Stimulated activated CD8-positive, alpha-beta memory T cell treated with anti-CD3 and anti-CD28 coated beads, Interleukin-4, amount 100 ng/mL, for 1 hour (primary cell): Measurements from ENCODE around the gene MRPL40.

ENCODE experiments used
- DNase-seq, 2 donors: peaks; one replicate each; pipeline ENCODE4 v3.0.0-alpha.2; 2020; ENCODE audit warnings: low read depth in 2 of 2, low spot score in 1 of 2

The MRPL40 gene

DNA sequence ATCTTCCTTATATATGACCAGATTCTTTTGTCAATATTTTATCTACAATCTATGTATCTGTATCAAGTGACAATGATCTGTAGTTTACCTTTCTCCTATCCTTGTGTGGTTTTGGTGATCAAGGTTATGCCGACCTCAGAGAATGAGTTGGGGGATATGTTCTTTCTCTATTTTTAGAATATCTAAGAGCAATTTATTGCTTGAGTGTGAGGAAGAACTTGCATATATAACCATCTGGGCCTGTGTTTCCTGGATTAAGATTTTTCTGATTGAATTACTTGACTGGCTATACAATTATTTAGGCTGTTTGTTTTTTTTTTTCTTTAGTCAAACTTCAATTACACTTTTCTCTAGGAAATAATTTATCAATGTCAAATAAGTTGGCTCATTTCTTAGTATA lies 29.2 kb downstream of the MRPL40 start:
- DNase-seq, result no peak

DNA sequence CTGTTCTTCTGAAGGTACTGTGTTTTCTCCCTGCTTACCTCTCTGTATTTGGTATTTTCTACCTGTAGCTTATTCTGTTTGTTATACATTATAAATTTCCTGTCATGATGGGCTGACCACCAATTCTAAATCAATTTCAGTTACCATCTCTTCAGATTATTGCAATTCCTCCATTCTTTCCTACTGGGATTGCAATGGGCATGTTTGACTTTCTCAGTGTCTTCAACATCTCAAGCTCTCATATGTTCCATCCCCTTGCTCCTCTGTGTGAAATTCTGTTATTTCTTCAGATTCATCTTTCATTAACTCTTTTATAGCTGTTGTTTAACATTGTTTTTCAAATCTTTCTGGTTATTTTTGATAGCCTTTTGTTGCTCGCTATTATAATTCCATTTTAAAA lies 30.7 kb downstream of the MRPL40 start:
- no peak for DNase-seq

DNA sequence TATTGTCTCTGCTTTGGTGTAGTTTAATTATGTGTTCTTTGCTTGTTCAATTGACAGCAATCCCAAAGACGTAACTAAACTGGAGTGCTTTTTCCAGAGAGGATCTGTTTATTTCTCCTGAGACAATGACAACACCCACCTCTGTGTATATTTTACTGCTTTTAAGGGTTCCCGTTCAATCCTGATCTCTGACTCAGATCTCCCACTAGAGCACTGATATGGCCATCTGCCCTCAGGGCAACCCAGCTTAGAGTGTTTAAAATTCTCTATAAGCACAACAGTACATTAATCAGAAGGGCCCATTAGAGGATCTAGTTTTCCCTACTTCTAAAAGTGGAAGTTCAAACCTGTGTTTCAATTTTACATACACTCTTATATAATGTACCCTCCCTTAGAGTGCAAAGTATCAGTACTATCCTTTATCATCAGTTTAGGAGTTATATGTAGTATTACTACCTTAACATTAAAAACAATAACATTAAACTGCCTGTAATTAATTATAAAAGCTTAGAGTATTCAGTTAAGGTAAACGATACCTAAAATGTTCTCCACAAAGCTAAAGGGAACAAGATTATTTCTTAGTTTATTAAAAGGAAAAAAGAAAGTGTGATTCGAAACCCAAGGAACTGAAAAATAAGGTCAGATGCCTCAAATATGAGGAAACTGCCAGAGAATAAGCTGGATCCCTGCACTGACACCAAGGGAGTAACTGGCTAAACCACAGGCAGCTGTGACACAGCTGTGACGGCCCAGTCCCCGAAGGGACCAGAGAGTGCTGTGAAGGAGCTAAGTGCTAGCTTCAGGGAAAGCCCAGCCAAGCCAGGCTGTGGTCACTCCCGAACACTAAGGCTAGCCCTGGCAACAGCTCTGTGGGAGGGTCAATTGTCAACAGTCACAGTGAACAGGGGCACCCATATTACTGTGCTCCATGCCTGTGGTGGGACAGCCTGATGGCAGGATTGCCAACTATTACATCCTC lies 31.4 kb downstream of the MRPL40 start:
- DNase-seq, result no peak

DNA sequence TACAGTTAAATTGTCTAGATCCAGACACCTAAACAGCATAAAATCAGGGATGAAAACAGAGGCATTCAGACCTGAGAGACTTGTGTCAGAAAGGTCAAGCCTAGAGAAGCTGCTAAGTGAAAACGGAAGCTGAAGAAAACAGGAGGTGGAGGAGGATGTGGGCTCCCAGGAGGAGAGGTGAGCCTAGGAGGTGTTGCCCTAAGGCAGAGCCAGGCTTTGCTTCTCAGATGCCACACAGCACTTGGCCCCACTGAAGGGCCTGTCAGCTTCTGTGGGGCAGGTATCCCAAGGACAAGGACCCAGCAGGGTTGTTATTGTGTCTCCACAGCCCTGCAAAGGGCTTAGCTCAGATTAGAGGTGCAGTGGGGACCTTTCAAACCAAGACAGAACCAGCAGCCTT lies 32.2 kb downstream of the MRPL40 start:
- no peak for DNase-seq

DNA sequence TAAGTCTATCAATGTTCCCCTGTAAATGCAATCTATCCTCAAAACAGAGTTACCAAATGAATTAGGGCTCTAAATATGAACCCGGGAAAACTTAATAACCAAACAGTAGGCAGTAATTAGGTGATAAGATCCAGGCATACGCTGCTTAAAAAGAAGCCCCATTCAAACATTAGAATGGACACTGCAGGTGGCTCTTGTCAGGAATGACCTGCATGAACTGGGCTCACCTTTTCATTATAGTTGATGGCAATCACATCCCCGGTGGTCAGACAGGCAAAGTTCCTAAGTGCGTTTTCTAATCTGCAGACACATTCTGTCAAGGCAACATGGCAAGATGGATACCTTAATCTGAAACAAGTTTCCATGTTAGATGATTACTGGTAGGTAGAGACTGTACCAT lies 32.6 kb downstream of the MRPL40 start:
- DNase-seq, result no peak

DNA sequence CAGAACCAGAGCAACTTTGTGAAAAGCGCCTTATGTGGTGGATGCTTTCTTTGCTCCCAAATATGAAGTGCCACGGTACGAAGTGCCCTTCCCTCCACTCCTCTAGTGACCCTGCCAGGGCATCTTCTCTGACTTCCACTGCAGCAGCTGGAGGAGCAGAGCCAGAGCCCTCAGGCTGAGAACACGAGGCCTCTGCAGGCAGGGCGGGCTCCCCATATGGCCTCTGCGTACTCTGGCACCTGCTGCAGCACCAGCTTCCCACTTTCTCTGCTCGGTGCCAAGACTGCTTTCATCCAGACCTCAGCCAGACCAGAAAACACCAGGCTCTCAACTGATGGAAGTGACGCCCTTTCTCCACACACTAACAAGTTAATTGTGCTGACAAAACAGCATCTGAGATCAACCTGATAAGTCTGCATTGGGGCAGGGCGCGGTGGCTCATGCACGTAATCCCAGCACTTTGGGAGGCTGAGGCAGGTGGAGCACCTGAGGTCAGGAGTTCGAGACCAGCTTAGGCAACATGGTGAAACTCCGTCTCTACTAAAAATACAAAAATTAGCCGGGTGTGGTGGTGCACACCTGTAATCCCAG lies 33.9 kb downstream of the MRPL40 start:
- DNase-seq, result no peak

DNA sequence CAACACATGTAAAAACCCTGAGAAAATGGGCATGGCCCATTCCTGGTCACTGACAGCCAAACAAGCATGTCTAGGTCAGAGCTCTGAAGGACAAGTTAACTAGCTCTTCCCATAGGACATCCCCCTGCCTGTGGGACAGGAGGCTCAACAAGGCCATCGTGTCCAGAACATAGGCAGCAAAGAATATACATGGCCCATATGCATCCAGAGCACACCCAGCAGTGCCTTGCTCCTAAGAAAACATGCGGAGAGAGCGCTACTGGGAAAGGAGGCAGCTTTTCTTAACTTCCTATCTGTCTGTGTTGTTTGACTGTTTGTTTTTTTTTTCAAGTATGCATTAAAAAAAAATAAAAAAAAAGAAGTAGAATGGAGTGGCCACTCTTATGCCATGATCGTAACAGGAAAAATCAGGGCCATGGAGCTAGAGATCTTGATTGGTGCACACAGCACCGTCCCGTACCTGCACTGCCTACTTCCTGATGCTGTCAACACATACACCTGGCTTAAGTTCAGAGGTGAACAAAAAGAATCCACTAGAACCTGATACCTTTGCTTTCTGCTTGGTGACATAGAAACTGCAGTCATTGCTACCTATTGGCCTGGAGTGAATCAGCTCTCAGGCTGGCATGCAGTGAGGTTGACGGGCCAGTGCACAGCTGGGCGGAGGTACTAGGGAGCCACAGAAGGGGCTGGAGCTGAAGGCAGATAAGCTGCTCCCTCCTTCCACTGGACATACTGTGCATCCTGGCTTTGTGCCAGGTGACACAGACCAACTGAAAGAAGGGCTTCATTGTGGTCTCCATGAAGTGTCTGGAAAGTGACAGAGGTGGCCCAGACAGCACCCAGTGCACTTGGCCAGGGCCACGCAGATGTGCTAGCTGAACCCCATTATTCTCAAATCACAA lies 34.8 kb downstream of the MRPL40 start:
- DNase-seq, result no peak

DNA sequence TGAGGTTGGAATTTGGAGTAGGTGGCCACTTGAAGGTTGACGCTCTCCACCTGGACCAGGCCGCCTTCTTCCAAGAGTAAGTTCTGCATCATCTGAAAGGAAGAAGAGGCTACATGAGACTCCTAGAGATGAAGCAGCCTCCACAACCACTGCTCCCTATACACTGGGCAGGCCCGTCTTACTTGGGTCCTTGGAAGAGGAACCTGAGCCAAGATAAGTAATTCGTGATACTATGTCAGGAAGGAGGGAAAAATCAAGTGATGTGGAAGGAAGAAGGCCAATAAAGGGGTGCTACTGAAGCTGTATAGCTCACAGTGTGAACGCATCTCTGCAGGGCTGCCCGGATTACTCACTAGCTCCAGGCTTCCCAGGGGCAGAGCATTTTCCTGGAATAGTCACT lies 35.6 kb downstream of the MRPL40 start:
- DNase-seq, result no peak

DNA sequence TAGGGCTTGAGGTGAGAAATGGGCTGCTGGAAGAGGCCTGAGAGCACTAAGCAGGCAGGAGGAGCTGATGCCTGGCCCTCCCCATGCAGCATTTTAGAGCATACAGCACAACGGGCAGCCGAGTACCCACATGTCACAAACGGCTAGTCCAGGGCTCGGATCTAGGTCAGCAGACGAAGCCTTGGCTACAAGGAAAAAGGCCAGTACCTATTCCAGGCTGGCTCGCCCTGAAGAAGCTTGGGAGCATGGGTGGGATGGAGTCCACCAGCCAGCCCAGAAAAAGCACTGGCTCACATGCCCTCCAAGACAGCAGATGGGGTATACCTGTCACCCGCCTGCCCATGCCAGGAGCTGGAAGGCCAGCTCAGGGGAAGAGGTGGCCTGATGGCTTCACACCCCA lies 37.1 kb downstream of the MRPL40 start:
- DNase-seq, result no peak

DNA sequence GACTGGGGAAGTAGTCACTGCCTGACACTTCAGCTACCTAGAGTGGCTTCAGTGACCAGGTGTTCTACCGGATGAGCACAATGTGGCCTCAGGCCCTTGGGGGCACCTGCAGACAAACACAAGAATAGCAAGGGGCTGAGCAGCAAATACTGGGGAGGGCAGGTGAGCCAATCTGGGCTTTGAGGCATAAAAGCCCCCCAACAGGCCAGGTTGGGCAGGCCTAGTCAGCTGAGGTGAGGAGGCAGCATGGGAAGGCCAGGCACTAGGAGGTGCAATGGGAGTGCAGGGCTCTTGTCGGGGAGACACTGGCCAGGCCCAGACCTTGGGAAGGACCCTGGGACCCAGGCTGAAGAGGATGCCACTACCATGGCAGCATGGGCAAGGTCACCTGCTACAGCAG lies 37.7 kb downstream of the MRPL40 start:
- no peak for DNase-seq

DNA sequence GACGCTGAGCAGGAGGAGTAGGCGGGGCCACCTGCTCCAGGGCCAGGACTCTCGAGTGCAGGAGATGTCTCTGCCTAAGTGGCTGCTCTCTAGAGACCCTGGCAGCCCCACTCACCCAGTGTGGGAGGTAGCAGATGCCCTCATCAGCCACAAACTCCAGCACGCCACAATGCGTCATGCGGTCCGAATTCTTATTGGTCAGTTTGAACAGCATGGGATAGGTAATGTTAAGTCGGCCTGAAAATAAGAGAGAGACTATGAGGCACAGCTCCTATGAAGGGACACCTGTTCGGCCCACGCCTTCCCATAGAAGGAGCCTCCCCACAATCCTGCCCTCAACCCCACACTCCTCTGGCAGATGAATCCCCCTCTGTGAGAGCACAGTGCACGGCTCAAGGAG lies 39.2 kb downstream of the MRPL40 start:
- no peak for DNase-seq

DNA sequence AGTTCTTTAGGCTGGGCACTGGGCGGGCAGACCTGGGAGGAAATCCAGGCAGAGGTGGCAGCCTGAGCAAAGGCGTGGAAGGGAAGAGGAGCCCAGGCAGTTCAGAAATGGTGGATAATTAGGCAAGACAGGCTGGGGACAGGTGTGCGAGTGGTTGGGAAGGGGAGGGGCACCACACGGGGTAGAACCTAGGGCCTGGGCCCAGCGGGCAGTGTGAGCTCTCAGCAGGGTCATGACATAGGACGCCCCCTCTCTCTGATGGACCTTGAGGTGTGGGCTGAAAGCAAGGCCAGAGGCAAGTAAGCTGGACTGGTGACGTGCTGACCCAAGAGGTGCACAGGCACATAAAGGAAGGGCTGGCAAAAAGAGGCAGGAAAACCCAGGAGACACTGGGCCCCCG lies 39.9 kb downstream of the MRPL40 start:
- no peak for DNase-seq

DNA sequence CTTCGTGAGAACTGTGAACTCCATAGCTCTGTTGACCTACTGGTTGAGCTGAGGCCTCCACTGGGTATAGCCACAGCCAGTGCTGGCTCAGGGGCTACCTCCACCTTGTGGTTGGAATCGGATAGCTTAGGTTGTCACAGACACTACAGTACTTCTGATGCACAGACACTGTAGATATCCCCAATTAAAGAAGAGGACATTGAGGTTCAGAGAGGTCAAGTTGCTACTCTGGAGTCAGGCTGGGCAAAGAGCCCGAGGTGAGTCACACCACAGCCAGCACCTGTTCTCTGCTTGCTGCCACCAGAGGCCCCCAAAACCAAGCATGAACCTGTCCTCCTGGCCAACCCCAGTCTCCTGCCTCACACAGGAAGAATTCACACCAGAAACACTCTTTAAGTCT lies 41.2 kb downstream of the MRPL40 start:
- DNase-seq, result no peak

DNA sequence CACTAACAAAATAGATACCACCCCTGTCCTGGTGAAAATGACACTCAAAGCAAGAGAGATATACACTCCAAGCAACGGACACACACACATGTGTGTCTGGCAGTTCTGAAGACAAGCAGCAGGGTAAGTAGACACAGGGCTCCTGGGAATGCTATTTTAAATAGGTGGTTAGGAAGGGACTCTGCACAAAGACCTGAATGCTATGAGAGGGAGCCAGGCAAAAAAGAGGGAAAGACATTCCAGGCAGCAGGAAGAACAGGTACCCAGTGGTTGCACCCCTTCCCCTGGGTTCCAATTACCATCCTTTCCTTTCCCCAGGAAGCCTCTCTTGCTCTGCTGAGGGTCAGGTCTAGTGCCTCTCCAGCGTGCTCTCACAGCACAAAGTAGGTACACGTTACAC lies 43.7 kb downstream of the MRPL40 start:
- DNase-seq, result no peak

DNA sequence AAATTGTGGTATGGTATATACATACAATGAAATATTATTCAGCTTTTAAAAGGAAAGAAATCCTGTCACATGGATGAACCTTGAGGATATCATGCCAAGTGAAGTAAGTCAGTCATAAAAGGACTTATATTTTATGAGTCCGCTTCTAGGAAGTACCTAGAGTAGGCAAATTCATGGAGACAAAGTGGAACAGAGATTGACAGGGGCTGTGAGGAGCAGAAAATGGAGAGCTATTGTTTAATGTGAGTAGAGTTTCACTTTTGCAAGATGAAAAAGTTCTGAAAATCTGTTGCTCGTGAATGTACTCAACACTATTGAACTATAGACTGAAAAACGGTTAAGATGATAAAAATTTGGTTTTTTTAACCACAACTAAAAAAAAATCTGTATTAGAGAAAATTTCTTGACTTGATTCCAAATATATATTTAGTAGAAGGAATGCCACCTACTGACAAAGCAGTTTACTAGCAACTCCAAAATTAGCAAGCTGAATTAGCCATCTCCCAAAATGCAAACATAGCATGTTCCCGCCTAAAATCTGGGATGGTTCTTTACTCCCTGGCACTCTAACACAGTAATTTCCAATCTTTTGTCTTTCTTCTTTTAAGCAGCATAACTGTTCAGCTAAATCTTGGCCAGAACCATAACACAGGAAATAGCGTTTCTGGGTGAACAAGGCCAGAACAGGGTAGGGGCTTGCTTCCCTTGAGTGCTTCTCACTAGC lies 45.1 kb downstream of the MRPL40 start:
- no peak for DNase-seq

DNA sequence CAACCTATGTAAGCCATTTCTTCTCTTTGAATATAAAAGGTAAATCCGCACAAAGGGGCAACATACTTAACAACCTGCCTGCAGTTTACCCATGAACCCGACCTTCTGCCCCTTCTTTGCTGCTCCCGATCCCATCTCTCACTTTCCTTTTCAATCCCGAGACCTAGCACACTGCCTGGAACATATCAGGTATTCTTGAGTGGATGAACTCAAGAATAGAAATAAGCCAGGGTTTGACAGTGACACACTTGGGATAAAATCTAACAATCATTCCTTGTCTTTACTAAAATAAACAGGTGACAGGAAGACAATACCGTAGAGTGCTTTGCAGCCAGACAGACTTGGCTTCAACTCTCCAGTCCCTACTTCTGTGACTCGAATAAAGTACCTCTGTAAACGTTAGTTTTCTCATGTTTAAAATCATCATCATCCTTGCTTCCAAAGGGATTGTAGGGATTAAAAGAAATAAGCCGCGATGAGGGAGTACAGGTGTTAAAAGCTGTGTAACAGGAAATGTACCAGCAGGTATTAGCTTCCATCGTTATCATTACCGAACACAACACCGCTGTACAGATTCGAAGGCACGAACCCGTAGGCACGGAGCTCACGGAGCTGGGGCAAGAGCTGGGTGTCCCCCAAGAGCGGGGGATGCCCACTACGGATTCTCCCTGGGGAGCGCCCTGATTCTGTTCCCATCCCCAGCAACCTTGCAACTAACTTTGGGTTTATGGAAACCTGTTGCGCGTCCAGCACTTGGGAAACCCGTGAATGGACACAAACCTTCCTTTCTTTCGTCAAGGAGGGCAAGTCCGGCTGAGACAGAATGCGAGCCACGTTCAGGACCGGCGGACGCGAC lies 45.9 kb downstream of the MRPL40 start:
- no peak for DNase-seq

DNA sequence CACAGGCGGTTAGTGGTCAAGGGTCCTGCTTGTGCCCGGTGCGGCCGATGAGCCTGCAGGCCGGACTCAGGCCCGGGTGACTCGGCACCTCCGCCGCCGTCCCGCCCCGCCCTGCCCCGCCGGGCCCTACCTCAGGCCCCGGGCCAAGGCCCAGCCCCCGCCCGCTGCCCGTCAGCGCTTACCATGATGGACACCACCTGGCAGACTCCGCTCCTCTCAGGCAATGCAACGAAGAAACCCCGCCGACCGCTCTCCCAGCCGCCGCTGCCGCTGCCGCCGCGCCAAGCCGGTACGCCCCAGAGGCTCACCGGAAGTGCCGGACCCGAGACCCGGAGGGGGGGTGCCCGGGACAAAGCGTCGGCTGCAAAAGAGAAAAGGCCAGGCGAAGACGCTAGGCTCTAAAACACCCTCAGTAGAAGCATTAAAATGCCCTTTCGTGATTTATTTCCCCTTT lies 46.6 kb downstream of the MRPL40 start, which contains the start of gene UFD1:
TSS of gene UFD1 (minus strand) at position 293 of the 454 bp plus-strand sequence. CDS start at position 185, 108 bp downstream.
- peak; percentile 36 to 64 for DNase-seq

DNA sequence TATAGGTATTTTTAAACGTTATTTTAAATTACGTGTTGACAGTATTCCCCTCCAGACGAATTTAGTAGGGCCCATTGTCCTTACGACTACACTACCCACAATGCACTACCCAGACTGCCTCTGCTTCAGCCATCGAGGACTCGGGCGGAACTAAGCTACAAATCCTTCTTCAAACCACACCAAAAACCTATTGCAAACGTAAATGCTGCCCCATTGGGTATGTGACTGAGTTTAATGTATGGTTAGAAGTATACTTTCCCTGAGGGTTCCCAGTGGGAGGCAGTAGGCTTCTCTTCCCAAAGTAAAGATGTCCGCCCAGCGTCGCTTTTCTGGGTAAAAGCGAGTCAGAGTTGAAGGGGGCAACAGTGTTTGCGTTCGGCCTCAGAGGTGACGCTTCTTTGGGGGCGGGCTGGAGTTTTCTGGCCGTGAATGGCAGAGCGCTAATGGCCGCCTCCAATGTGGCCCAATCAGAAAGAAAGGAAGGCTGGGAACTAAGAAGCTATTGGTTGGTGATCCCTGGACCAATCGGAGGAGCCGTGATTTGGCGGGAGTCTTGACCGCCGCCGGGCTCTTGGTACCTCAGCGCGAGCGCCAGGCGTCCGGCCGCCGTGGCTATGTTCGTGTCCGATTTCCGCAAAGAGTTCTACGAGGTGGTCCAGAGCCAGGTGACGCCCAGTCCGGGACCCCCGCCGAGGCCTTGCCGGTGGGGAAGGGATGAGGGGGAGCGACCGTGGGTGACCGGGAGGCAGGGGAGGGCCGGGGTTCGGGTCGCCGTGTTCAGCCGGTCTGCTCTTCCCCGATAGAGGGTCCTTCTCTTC lies 47.2 kb downstream of the MRPL40 start, which contains the start of gene CDC45:
TSS of gene CDC45 (plus strand) at position 566 of the 818 bp plus-strand sequence. CDS start at position 615, 49 bp downstream.
- peak; percentile 86 for DNase-seq

DNA sequence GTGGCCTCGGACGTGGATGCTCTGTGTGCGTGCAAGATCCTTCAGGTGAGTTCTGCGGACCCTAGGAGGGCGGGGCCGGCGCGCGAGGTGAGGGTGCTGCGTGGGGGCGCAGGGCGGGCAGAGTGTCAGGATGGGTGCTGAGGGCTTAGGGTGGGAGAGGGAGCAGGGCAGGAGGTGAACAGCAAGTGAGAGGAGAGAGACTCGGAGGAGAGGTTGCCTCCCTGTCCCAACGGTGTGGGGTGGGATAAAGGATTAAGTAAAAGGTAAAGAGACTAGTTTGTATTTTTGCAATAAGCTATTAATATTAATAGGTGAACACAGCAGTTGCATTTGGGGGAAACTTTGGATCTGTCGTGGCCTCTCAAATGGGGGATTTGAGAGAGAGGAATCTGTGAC lies 47.8 kb downstream of the MRPL40 start:
- DNase-seq, result no peak
